Activated CD4-positive, CD25-positive, alpha-beta regulatory T cell treated with anti-CD3 and anti-CD28 coated beads, Interleukin-2, amount 50 U/mL, for 72 hours (primary cell): ENCODE data around the gene PTPRU.
"Not testable (repeated sequence)": the region's sequence is repeated elsewhere in the genome, so short reads cannot be mapped to it uniquely, and the experiment has no call there.

Experiments
- DNase-seq: peaks from one replicate; pipeline ENCODE4 v3.0.0; 2021

PTPRU gene

DNA sequence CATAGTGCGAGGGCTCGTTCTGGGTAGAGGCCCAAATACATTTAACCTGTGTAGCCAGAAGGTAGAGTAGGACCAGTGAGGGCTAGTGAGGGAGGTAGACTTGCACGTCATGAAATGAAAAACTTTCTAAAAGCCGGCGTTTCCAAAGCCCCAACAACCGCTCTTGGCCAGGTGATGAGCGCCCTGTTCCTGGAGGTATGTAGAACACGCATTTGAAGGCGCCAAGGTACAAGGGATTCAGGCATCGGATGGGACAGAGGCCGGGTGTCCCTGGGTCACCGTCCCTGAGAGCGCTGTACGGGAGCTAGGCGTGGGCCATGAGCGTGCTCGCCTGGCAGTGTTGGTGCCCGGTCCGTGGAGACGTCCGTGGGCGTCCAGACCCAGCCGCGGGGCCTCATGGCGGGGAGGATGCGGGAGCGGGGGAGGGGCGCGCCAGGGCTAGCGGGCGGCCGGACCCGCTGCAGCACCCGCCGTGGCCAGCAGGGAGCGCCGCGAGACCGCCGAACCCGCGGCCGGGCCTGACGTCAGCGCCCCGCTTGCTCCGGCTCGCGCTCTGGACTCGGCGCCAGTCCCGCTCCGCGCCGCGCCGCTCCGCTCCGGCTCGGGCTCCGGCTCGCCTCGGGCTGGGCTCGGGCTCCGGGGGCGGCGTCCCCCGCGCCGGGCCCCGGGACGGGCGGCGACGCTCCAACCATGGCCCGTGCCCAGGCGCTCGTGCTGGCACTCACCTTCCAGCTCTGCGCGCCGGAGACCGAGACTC is at the start of gene PTPRU:
TSS of gene PTPRU (plus strand) at position 568 of the 757 bp plus-strand sequence. CDS start at position 691, 123 bp downstream.
- peak; percentile 94 for DNase-seq

DNA sequence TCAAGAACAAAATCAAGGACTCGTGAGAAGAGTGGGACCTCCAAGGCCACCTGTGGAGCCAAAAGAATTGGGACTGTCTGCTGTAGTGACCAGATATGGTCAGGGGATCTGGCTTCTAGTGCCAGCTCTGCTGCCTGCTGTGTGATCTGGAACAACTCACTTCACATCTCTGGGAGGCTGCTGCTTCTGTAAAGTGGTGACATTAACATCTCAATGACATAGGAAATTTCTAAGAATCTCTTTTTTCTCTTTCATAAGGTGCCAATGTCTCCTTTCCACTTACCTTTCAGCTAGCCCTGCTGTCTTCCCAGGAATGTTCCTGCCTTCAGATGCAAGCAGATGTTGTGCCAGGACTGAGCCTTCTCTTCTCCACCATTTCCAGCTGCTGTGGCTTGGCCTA is 49.6 kb upstream of the PTPRU start:
- no peak for DNase-seq

DNA sequence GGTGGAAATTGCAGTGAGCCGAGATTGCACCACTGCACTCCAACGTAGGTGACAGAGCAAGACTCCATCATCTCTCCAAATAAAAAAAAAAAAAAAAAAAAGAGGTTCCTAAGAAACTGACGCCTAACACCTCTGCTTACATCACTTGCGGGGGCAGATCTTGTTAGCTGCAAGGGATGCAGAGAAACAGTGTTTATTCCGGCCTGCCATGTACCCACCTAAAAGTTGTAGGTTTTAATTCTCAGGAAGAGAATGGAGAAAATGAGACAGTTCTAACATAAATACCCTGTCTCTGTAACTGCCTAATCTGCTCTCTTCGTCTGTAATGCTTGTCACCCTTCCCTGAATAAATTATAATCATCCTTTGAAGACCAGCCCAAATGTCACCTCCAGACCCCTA is 45.6 kb upstream of the PTPRU start:
- no peak for DNase-seq

- no peak for DNase-seq
Observed at GRCh38 chr1:29193879-29194455, 42.4 kb upstream of the PTPRU start.

- no peak for DNase-seq
Observed at GRCh38 chr1:29195881-29196291, 40.4 kb upstream of the PTPRU start.

DNA sequence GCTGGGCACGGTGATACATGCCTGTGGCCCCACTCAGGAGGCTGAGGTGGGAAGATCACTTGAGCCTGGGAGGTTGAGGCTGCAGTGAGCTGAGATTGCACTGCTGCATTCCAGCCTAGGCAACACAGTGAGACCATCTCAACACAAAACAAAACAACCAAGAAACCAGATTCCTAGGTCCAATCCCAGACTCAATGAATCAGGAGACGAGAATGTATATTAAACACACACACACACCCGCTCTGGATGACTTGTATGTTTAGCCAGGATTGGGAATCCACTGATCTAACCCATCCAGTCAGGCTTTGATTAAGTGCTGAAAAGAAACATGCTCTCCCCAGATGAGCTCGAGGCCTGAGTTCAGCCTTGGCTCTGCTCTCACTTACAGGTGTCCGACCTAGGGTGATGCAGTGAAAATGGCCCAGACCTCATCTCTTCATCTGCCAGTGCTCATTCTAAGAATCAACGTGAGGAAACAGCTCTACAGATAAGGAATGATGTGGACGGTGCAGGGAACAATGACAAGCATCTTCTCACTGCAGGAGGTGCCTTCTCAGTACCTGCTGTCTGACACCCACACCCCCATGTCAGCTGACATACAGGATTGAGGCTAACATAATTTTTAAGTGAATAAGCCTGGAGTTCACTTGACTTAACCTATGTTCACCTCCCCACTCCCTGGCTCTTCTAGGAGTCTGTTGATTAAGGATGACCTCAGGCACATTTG is 39.3 kb upstream of the PTPRU start:
- DNase-seq = no peak

- DNase-seq = no peak
Observed at GRCh38 chr1:29197590-29197924, 38.8 kb upstream of the PTPRU start.

DNA sequence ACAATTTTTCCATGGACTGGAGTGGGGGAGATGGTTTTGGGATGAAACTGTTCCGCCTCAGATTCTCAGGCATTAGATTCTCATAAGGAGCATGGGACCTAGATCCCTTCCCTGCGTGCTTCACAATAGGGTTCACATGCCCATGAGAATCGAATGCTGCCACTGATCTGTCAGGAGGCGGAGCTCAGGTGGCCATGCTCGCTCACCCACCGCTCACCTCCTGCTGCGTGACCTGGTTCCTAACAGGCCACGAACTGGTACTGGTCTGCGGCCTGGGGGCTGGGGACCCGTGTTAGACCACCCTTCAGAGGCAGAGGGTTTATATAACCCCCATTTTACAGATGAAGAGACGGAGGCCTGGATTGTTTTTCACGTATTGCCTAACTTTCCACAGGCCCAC is 38.3 kb upstream of the PTPRU start:
- no peak for DNase-seq

DNA sequence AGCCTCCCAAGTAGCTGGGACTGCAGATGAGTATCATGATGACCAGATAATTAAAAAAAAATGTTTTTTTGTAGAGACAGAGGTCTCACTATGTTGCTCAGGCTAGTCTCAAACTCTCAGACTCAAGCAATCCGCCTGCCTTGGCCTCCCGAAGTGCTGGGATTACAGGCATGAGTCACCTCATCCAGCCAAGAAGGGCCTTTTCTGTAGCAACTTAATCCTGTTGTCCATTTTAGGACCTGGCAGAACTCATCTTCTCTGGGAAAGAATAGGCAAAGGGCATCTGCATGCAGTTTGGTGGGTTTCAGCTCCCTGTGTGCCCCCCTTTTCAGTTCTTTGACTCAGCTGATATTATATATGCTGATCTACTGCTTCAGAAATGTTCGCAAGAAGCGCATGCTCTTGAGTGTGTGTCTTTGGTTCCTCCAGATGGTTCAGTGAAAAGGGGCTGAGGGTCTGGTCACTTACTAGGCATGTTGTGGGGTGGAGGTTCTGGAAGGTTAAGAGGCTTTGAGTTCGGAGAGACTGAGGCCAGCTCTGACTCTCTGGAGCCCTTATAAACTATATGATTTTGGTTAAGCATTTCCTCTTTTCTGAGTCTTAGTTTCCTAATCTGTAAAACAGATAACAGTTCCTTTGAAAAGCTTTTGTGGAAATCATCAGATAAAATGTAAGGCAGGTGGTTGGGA is 35.3 kb upstream of the PTPRU start:
- no peak for DNase-seq

DNA sequence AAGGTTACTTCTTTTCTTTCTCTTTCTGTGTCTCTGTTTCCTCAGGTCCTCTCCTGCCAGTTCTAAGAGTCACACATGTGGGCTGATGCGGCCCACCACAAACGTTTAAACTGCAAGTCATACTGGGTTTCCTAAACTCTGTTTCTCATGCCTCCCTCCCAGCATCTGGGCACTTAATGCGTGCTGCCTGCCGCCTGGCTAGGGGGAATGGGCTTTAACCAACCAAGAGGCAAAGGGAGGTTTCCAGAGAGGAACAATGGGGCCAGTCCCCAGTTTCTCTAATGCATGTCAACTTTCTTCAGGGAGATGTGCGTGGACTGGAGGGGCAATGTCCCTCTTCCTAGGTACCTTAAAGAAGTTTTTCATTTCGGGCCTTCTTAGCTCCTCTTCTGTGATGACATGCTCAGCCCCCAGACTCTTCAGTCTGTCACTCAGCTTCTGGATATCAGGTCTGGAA is 34.7 kb upstream of the PTPRU start:
- no peak for DNase-seq

- DNase-seq = no peak
Observed at GRCh38 chr1:29202053-29202452, 34.3 kb upstream of the PTPRU start.

DNA sequence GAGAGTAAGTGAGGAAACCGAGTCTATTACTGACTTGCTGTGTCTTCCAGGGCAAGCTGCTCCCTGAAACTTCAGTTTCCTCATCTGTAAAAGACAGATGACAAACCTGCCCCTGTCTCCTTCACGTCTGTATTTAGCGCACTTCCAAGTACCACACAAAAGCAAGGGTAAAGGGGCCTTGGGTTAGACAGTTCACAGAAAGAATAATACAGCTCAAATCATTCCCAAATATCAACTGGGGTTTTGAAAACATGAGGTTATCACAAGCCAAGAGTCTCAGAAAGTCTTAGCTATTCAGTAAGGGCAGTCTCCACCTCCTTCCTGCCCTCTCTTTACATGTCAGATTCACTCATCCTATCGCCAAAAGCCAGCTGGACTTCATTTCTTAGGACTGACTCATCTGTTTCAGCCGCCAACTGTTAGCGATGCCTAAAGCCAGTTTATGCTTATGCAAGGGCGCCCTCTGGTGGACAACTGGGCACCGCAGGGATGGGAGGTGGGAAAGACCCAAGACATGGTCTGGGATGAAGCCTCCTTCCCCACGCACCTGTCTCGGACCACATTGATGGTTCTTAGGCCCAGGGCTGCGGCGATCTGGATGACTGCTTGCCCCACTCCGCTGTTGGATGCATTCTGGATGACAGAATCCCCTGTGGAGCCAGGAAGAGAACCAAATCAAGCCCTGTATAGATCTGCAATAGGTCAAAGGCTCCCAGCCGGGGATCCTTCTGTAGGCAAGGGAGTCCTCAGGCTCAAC is 33.6 kb upstream of the PTPRU start:
- peak; percentile 92 for DNase-seq

GRCh38 chr1:29208442-29208841 is 27.9 kb upstream of the PTPRU start:
- DNase-seq = no peak

GRCh38 chr1:29209173-29209572 is 27.1 kb upstream of the PTPRU start:
- no peak for DNase-seq

DNA sequence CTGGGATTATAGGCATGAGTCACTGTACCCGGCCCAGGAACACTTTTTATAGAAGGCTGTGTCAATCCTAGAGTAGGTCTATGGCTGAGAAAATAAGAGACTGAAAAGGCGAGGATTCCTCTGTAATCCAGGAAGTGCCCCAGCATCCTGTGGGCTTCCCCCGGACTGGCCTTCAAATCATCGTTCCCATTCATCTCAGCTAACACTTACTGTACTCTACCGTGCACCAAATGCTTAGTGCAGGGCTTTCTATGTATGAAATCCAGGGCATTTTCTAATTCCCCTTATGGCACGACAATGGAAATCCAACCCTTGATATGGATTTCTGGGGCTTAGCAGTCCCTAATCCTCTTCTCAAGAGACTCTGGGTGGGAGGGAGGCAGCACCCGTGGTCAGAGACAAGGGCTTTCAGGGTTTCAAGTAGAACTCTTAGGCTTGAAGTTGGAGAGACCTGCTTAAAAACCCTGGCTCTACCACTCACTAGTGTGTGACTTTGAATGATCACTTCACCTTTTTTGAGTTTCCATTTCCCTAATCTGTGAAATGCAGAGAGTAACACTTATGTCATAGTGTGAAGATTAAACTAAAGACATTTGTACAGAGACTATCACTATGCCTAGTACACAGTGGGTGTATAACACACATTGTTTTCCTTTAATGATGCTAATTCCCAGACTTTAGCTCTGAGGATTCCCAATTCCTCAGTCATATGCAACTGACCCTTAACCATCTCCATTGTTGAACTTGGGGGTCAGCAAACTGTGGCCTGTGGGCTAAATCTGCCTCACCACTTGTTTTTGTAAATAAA is 25.8 kb upstream of the PTPRU start:
- DNase-seq = no peak

- no peak for DNase-seq
Observed at GRCh38 chr1:29211086-29212030, 25.0 kb upstream of the PTPRU start.

- DNase-seq = no peak
Observed at GRCh38 chr1:29213055-29213454, 23.3 kb upstream of the PTPRU start.

GRCh38 chr1:29217633-29218032 is 18.7 kb upstream of the PTPRU start:
- no peak for DNase-seq

DNA sequence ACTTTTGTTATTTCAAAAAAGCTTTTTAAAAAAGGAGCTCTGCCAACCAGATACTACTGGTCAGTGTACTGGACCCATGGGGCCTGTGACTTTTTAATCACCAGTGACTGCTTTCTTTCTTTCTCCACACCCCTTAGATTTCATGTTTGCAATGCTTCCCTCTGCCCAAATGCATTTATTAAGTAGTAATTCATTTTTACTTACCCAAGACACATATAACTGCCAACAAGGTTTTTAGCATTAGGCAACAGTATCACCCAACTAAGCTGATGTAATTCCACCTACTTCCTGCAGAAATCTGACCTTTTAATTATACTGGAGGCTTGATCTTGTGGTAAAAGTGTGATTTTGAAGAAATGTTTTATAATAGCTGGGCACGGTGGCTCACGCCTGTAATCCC is 18.1 kb upstream of the PTPRU start:
- DNase-seq = no peak

DNA sequence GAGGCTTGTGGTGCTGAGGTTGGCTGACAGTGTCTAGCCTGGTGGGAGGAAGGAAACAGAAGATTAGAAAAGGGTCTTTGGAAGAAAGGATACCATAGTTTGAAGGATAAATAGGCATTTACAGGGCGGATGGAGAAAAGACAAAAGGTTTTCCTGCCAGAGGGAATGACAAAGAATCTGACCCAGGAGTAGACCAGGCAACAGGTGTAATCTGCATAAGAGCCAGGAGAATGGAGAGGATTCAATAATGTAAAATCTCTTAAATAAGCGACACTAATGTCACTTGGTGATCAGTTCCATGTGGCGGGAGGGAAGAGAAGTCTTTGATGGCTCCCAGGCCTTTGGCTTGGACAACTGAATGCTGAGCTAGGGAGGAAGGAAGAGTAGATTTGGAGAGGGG is 15.0 kb upstream of the PTPRU start:
- no peak for DNase-seq

- DNase-seq = not testable (repeated sequence)
Observed at GRCh38 chr1:29222260-29222659, 14.1 kb upstream of the PTPRU start.
